Liver (tissue), 3 donors: ENCODE data around the gene EVL.

Experiments used
- EGR1 ChIP-seq, 2 donors: IDR thresholded peaks; 2 replicates each; pipeline ENCODE4 v1.6.1; 2016 to 2018; ENCODE audit warnings: antibody characterized with exemption in 2 of 2, low read depth in 2 of 2
- FOXA1 ChIP-seq: IDR thresholded peaks from 2 replicates; pipeline ENCODE4 v1.6.1; 2016; ENCODE audit warnings: antibody characterized with exemption
- GABPA ChIP-seq, 2 donors: IDR thresholded peaks in 1 of 2; conservative IDR thresholded peaks in 1 of 2; 2 replicates each; pipeline ENCODE4 v1.6.1; 2016; ENCODE audit warnings: antibody characterized with exemption in 2 of 2, mild to moderate bottlenecking in 1 of 2, moderate library complexity in 1 of 2
- HNF4A ChIP-seq, 2 donors: conservative IDR thresholded peaks; 2 replicates each; pipeline ENCODE4 v1.6.1; 2016; ENCODE audit warnings: antibody characterized with exemption in 2 of 2, mild to moderate bottlenecking in 2 of 2
- HNF4G ChIP-seq: IDR thresholded peaks from 2 replicates; pipeline ENCODE4 v1.6.1; 2016; ENCODE audit warnings: antibody characterized with exemption
- JUND ChIP-seq, 2 donors: IDR thresholded peaks; 2 replicates each; pipeline ENCODE4 v1.6.1; 2016; ENCODE audit warnings: antibody characterized with exemption in 2 of 2
- NR2F2 ChIP-seq: IDR thresholded peaks from 2 replicates; pipeline ENCODE4 v1.6.1; 2016; ENCODE audit warnings: antibody characterized with exemption
- RAD21 ChIP-seq, 2 donors: IDR thresholded peaks; 2 replicates each; pipeline ENCODE4 v1.6.1; 2016; ENCODE audit warnings: antibody characterized with exemption in 2 of 2, mild to moderate bottlenecking in 2 of 2
- TAF1 ChIP-seq: conservative IDR thresholded peaks from 2 replicates; pipeline ENCODE4 v1.6.1; 2016; ENCODE audit warnings: antibody characterized with exemption, mild to moderate bottlenecking
- YY1 ChIP-seq: IDR thresholded peaks from 2 replicates; pipeline ENCODE4 v1.6.1; 2016; ENCODE audit warnings: antibody characterized with exemption, mild to moderate bottlenecking
- TF ChIP-seq, protein P1 (sequence below): fragments of 150-350 bp; IDR thresholded peaks from 2 replicates; pipeline ENCODE4 v1.5.1; 2017; ENCODE audit warnings: improper control_type of control experiment, low read depth, low read length; ENCODE audit not compliant: missing input control
- TF ChIP-seq, protein P2 (sequence below): IDR thresholded peaks from 2 replicates; pipeline ENCODE4 v1.6.1; 2016; ENCODE audit warnings: antibody characterized with exemption
- TF ChIP-seq, protein P3 (sequence below): IDR thresholded peaks from 2 replicates; pipeline ENCODE4 v1.6.1; 2016; ENCODE audit warnings: antibody characterized with exemption, mild to moderate bottlenecking
- TF ChIP-seq, protein P4 (sequence below): IDR thresholded peaks from 2 replicates; pipeline ENCODE4 v1.6.1; 2016; ENCODE audit warnings: antibody characterized with exemption
- donor health status: healthy.
- donor health status: healthy.

DNA sequence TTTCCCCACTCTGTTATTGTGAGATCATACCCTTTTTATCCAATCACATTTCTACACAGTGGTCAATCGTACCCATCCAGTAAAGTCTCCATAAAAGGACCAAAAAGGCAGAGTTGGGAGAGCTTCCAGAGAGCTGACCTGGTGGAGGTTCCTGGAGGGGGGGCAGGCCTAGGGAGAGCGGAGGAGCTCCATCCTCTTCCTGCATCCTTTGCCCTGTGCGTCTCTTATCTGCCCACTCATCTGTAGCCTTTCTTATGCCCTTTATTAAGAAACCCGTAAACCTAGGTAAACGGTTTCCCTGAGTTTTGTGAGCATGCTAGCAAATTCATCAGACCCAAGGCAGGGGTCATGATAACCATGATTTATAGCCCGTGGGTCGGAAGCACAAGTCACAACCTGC is 26.2 kb downstream of the EVL start:
- TF ChIP-seq, protein P1, sequence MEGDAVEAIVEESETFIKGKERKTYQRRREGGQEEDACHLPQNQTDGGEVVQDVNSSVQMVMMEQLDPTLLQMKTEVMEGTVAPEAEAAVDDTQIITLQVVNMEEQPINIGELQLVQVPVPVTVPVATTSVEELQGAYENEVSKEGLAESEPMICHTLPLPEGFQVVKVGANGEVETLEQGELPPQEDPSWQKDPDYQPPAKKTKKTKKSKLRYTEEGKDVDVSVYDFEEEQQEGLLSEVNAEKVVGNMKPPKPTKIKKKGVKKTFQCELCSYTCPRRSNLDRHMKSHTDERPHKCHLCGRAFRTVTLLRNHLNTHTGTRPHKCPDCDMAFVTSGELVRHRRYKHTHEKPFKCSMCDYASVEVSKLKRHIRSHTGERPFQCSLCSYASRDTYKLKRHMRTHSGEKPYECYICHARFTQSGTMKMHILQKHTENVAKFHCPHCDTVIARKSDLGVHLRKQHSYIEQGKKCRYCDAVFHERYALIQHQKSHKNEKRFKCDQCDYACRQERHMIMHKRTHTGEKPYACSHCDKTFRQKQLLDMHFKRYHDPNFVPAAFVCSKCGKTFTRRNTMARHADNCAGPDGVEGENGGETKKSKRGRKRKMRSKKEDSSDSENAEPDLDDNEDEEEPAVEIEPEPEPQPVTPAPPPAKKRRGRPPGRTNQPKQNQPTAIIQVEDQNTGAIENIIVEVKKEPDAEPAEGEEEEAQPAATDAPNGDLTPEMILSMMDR: no peak
- no peak for TF ChIP-seq HNF4A (conservative IDR thresholded peaks at IDR 0.05)
- TF ChIP-seq GABPA (IDR thresholded peaks at IDR 0.05 in 1 of 2, conservative IDR thresholded peaks at IDR 0.05 in 1 of 2): no peak
- TF ChIP-seq JUND (IDR thresholded peaks at IDR 0.05): no peak
- TF ChIP-seq EGR1 (IDR thresholded peaks at IDR 0.05; ENCODE audit: low read depth in 2 of 2): no peak
- TF ChIP-seq, protein P2, sequence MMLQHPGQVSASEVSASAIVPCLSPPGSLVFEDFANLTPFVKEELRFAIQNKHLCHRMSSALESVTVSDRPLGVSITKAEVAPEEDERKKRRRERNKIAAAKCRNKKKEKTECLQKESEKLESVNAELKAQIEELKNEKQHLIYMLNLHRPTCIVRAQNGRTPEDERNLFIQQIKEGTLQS: no peak
- TF ChIP-seq, protein P3, sequence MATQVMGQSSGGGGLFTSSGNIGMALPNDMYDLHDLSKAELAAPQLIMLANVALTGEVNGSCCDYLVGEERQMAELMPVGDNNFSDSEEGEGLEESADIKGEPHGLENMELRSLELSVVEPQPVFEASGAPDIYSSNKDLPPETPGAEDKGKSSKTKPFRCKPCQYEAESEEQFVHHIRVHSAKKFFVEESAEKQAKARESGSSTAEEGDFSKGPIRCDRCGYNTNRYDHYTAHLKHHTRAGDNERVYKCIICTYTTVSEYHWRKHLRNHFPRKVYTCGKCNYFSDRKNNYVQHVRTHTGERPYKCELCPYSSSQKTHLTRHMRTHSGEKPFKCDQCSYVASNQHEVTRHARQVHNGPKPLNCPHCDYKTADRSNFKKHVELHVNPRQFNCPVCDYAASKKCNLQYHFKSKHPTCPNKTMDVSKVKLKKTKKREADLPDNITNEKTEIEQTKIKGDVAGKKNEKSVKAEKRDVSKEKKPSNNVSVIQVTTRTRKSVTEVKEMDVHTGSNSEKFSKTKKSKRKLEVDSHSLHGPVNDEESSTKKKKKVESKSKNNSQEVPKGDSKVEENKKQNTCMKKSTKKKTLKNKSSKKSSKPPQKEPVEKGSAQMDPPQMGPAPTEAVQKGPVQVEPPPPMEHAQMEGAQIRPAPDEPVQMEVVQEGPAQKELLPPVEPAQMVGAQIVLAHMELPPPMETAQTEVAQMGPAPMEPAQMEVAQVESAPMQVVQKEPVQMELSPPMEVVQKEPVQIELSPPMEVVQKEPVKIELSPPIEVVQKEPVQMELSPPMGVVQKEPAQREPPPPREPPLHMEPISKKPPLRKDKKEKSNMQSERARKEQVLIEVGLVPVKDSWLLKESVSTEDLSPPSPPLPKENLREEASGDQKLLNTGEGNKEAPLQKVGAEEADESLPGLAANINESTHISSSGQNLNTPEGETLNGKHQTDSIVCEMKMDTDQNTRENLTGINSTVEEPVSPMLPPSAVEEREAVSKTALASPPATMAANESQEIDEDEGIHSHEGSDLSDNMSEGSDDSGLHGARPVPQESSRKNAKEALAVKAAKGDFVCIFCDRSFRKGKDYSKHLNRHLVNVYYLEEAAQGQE: no peak
- TF ChIP-seq, protein P4, sequence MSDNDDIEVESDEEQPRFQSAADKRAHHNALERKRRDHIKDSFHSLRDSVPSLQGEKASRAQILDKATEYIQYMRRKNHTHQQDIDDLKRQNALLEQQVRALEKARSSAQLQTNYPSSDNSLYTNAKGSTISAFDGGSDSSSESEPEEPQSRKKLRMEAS: no peak
- no peak for TF ChIP-seq HNF4G
- TF ChIP-seq YY1: no peak
- TF ChIP-seq FOXA1: no peak
- TF ChIP-seq RAD21 (IDR thresholded peaks at IDR 0.05): no peak
- TF ChIP-seq TAF1: no peak
- no peak for TF ChIP-seq NR2F2
